Esophagus muscularis mucosa (tissue), 4 donors: ENCODE results near the gene USP8. TPM values are rescaled to one million over a fixed set of nuclear protein-coding genes. Genes with fewer than 3 reads are reported as not detected.

Source experiments
- DNase-seq: peaks from one replicate; pipeline ENCODE4 v3.0.0-alpha.2; 2017; ENCODE audit errors: extremely low spot score
- H3K27ac ChIP-seq, 4 donors: fragments of 200-600 bp; sonication (generic); replicated peaks in 1 of 4; 1 replicate in 3 of 4; 2 replicates in 1 of 4; pipeline ENCODE4 v1.5.1; 2016 to 2019; ENCODE audit warnings: mild to moderate bottlenecking in 1 of 4
- H3K27me3 ChIP-seq, 4 donors: fragments of 200-600 bp; sonication (generic); one replicate each; pipeline versions ENCODE4 v1.5.1 to v1.6.0; 2016 to 2019
- H3K36me3 ChIP-seq, 4 donors: fragments of 200-600 bp; sonication (generic); one replicate each; pipeline ENCODE4 v1.5.1; 2016 to 2019
- H3K4me1 ChIP-seq, 4 donors: fragments of 200-600 bp; sonication (generic); one replicate each; pipeline ENCODE4 v1.5.1; 2016 to 2019
- H3K4me3 ChIP-seq, 4 donors: fragments of 200-600 bp; sonication (generic); 1 replicate in 2 of 4; 2 replicates in 2 of 4; pipeline ENCODE4 v1.5.1; 2016 to 2019; ENCODE audit warnings: mild to moderate bottlenecking in 4 of 4, moderate library complexity in 1 of 4
- H3K9me3 ChIP-seq, 4 donors: fragments of 200-600 bp; sonication (generic); 1 replicate in 3 of 4; 2 replicates in 1 of 4; pipeline ENCODE4 v1.5.1; 2016 to 2019
- CTCF ChIP-seq, 3 experiments: fragments of 200-600 bp in 2 of 3; fragments of 450-650 bp in 1 of 3; sonication (generic) in 2 of 3; IDR thresholded peaks; one replicate each; pipeline ENCODE4 v1.5.1; 2017 to 2019; ENCODE audit warnings: antibody characterized with exemption in 3 of 3, mild to moderate bottlenecking in 2 of 3, moderate library complexity in 1 of 3
- EP300 ChIP-seq: sonication (generic); formaldehyde crosslinking; IDR thresholded peaks from one replicate; pipeline ENCODE4 v1.6.1; 2017; ENCODE audit warnings: antibody characterized with exemption
- POLR2A ChIP-seq: fragments of 450-650 bp; IDR thresholded peaks from one replicate; pipeline ENCODE4 v1.6.1; 2017; ENCODE audit warnings: antibody characterized with exemption, moderate library complexity, mild to moderate bottlenecking, low read depth
- POLR2AphosphoS5 ChIP-seq, 2 donors: sonication (generic); formaldehyde crosslinking; IDR thresholded peaks; one replicate each; pipeline ENCODE4 v1.6.1; 2017; ENCODE audit warnings: antibody characterized with exemption in 2 of 2
- WGBS: methylation state at CpG from one replicate; pipeline ENCODE4 v1.1.5; 2018; 5-methylcytosine and 5-hydroxymethylcytosine counted together
- intact Hi-C: fragments of 100-400 bp; cut with DNase I; formaldehyde crosslinking; loops from one replicate; pipeline ENCODE4 v1.15.1; 2023
- total RNA-seq, 4 donors: library from RNA; depleted of rRNA; stranded (reverse); fragments of >200 nt; gene quantifications; one replicate each; pipeline versions ENCODE4 v1.1.0 to v1.2.1, GENCODE V29; 2016

The USP8 gene
- total RNA-seq, 4 donors from 2014 or later, result 38.2 to 44.6 (median 41.8) TPM

DNA sequence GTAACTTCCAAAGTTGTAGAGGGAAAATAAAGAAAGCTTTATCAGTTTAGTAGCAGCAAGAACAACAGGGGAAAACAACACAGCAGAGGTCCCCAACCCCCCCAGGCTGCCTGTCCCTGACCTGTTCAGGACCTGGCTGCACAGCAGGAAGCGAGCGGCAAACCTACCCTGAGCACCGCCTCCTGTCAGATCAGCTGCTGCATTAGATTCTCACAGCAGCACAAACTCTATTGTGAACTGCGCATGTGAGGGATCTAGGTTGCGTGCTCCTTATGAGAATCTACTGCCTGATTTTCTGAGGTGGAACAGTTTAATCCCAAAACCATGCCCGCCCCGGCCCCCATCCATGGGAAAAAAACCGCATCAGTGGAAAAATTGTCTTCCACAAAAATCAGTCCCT lies 81.9 kb downstream of the USP8 start:
- no peak overlapping the region for H3K4me3 ChIP-seq
- H3K27ac ChIP-seq, result no peak overlapping the region

GRCh38 chr15:50513001-50513400 lies 88.8 kb downstream of the USP8 start:
- Histone ChIP-seq H3K36me3 (peaks cover 0 to 11% (median 0%) of the 10 kb centered on the region in 4 donors), H3K4me1 (no peaks in the 10 kb centered on the region), H3K27ac (no peak overlapping the region), H3K9me3 (peaks cover 0 to 6% (median 0%) of the 10 kb centered on the region in 4 donors), H3K27me3 (no peaks in the 10 kb centered on the region), H3K4me3 (no peak overlapping the region)
- intact Hi-C loops, result no loop called here
- DNase-seq, result no peak
- TF ChIP-seq EP300, result no peak
- TF ChIP-seq CTCF (IDR thresholded peaks at IDR 0.05), result no peak
- TF ChIP-seq POLR2AphosphoS5 (IDR thresholded peaks at IDR 0.05), result no peak
- TF ChIP-seq POLR2A, result no peak

More for the DNA sequence above, 81.9 kb downstream of the USP8 start:
- DNase-seq, result no peak
- Histone ChIP-seq H3K9me3 (no peaks in the 10 kb centered on the region), H3K4me1 (no peaks in the 10 kb centered on the region), H3K27me3 (no peaks in the 10 kb centered on the region), H3K36me3 (peaks cover 8 to 41% (median 20%) of the 10 kb centered on the region in 4 donors)
- TF ChIP-seq POLR2AphosphoS5 (IDR thresholded peaks at IDR 0.05) (no peak), EP300 (no peak), POLR2A (no peak), CTCF (IDR thresholded peaks at IDR 0.05) (no peak)
- intact Hi-C loops, result no loop called here
- 72% methylated on average over 8 of the region's 8 CpGs for WGBS

- intact Hi-C loops, result no loop called here
- H3K9me3 ChIP-seq, result peaks cover 0 to 6% (median 0%) of the 10 kb centered on the region in 4 donors
- no peaks in the 10 kb centered on the region for H3K4me1 ChIP-seq
- no peak overlapping the region for H3K27ac ChIP-seq
- WGBS, result 58% methylated on average over 7 of the region's 7 CpGs
- no peak for DNase-seq
- TF ChIP-seq POLR2AphosphoS5 (IDR thresholded peaks at IDR 0.05), result no peak
- no peak for TF ChIP-seq EP300
- TF ChIP-seq CTCF (IDR thresholded peaks at IDR 0.05), result no peak
- TF ChIP-seq POLR2A, result no peak
- no peak overlapping the region for H3K4me3 ChIP-seq
- no peaks in the 10 kb centered on the region for H3K27me3 ChIP-seq
- H3K36me3 ChIP-seq, result no peaks in the 10 kb centered on the region
Observed at GRCh38 chr15:50519740-50520425, 95.7 kb downstream of the USP8 start.

DNA sequence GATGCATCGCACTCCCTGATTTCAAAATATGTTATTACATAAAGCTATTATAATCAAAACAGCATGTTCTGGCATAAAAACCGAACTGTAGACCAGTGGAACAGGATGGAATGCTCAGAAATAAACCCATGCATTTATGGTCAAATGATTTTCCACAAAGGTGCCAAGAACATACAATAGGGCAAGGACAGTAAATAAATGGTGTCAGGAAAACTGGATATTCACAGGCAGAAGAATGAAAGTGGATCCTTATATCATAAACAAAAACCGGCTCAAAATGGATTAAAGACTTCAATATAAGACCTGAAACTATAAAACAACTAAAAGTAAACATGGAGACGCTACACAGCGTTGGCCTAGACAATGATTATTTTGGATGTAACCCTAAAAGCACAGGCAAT lies 99.6 kb downstream of the USP8 start:
- intact Hi-C loops, result no loop called here
- no peaks in the 10 kb centered on the region for H3K27me3 ChIP-seq
- H3K4me3 ChIP-seq, result no peak overlapping the region
- H3K27ac ChIP-seq, result no peak overlapping the region
- no peaks in the 10 kb centered on the region for H3K4me1 ChIP-seq
- no peaks in the 10 kb centered on the region for H3K9me3 ChIP-seq
- no peak for TF ChIP-seq EP300
- WGBS, result 57% methylated on average over 5 of the region's 5 CpGs
- H3K36me3 ChIP-seq, result no peaks in the 10 kb centered on the region
- DNase-seq, result no peak

- TF ChIP-seq EP300, result no peak
- WGBS, result 90% methylated on average over 4 of the region's 4 CpGs
- Histone ChIP-seq H3K27me3 (no peaks in the 10 kb centered on the region), H3K4me3 (no peak overlapping the region), H3K27ac (no peak overlapping the region), H3K9me3 (no peaks in the 10 kb centered on the region), H3K4me1 (no peaks in the 10 kb centered on the region), H3K36me3 (no peaks in the 10 kb centered on the region)
- intact Hi-C loops, result no loop called here
- no peak for DNase-seq
Observed at GRCh38 chr15:50531163-50531562, 107.0 kb downstream of the USP8 start.

DNA sequence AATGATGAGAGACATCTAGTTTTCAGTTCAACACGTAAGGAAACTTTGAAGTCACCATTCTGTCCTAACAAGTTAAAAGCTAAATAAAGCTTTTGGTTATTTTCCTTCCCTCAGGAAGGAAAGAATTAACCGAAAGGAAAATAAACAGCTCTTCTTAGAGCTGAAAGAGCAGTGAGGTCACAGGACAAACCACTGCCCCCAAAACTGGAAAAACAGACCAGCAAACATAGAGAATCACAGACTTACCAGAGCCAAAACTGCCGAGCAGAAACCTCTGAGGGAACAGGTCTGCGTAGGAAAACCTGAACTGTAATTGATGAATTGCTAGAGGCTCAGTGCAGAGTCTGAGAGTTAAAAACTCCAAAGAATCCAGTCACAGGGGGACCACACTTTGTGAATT lies 107.6 kb downstream of the USP8 start:
- no peak for DNase-seq
- 59% methylated on average over 4 of the region's 4 CpGs for WGBS
- no peaks in the 10 kb centered on the region for H3K27me3 ChIP-seq
- no peak overlapping the region for H3K27ac ChIP-seq
- H3K4me1 ChIP-seq, result no peaks in the 10 kb centered on the region
- no peak overlapping the region for H3K4me3 ChIP-seq
- intact Hi-C loops, result no loop called here
- no peaks in the 10 kb centered on the region for H3K9me3 ChIP-seq
- no peaks in the 10 kb centered on the region for H3K36me3 ChIP-seq
- TF ChIP-seq CTCF (IDR thresholded peaks at IDR 0.05), result no peak
- TF ChIP-seq POLR2AphosphoS5 (IDR thresholded peaks at IDR 0.05), result no peak
- no peak for TF ChIP-seq EP300
- TF ChIP-seq POLR2A, result no peak
